HepG2 (cell line): Measurements from ENCODE around the gene C17orf58. TPM values are rescaled to one million over a fixed set of nuclear protein-coding genes. Genes with fewer than 3 reads are reported as not detected.

Source experiments
- FOXO1 ChIP-seq: sonication (generic); formaldehyde crosslinking; IDR thresholded peaks from 2 replicates; pipeline ENCODE4 v1.4.0; 2020; ENCODE audit warnings: missing genetic modification reagents
- HNRNPK ChIP-seq: fragments of 200-400 bp; formaldehyde crosslinking; IDR thresholded peaks from 2 replicates; pipeline ENCODE4 v1.6.1; 2018; ENCODE audit warnings: low read length, low read depth, moderate library complexity, mild to moderate bottlenecking; ENCODE audit not compliant: poor library complexity, severe bottlenecking
- MED1 ChIP-seq: sonication (generic); formaldehyde crosslinking; IDR thresholded peaks from 2 replicates; pipeline ENCODE4 v1.4.0; 2020; ENCODE audit warnings: missing genetic modification reagents
- MEIS1 ChIP-seq: sonication (generic); formaldehyde crosslinking; IDR thresholded peaks from 2 replicates; pipeline ENCODE4 v1.9.0; 2021; ENCODE audit warnings: mild to moderate bottlenecking, missing genetic modification reagents, moderate library complexity, borderline replicate concordance
- NFATC3 ChIP-seq: sonication (generic); formaldehyde crosslinking; IDR thresholded peaks from 2 replicates; pipeline ENCODE4 v1.5.1; 2020; ENCODE audit warnings: mild to moderate bottlenecking, missing genetic modification reagents
- NRL ChIP-seq: sonication (generic); formaldehyde crosslinking; IDR thresholded peaks from 2 replicates; pipeline ENCODE4 v1.5.0; 2020; ENCODE audit warnings: missing genetic modification reagents, mild to moderate bottlenecking, moderate library complexity, borderline replicate concordance
- PAXIP1 ChIP-seq: sonication (generic); formaldehyde crosslinking; conservative IDR thresholded peaks from 2 replicates; pipeline ENCODE4 v1.4.0; 2020; ENCODE audit warnings: mild to moderate bottlenecking, missing genetic modification reagents, moderate library complexity
- RAD51 ChIP-seq: fragments of 450-650 bp; IDR thresholded peaks from 2 replicates; pipeline ENCODE4 v1.6.1; 2016; ENCODE audit warnings: borderline replicate concordance
- SOX13 ChIP-seq, 3 experiments: fragments of 450-650 bp in 1 of 3; sonication (generic) in 1 of 3; formaldehyde crosslinking in 1 of 3; IDR thresholded peaks in 2 of 3; conservative IDR thresholded peaks in 1 of 3; 2 replicates each; pipeline versions ENCODE4 v1.5.0 to v1.6.1; 2016 to 2020; ENCODE audit warnings: antibody characterized with exemption in 1 of 3, mild to moderate bottlenecking in 1 of 3, missing compliant biosample characterization in 1 of 3, missing genetic modification reagents in 1 of 3, moderate library complexity in 1 of 3
- TFDP2 ChIP-seq: sonication (generic); formaldehyde crosslinking; IDR thresholded peaks from 2 replicates; pipeline ENCODE4 v1.4.0; 2020; ENCODE audit warnings: missing genetic modification reagents
- TOE1 ChIP-seq: sonication (generic); formaldehyde crosslinking; IDR thresholded peaks from 2 replicates; pipeline ENCODE4 v1.4.0; 2020; ENCODE audit warnings: mild to moderate bottlenecking, missing genetic modification reagents
- YEATS4 ChIP-seq: sonication (generic); formaldehyde crosslinking; IDR thresholded peaks from 2 replicates; pipeline ENCODE4 v1.4.0; 2020; ENCODE audit warnings: missing genetic modification reagents, borderline replicate concordance
- ZBTB10 ChIP-seq: sonication (generic); formaldehyde crosslinking; IDR thresholded peaks from 2 replicates; pipeline ENCODE4 v1.4.0; 2020; ENCODE audit warnings: missing genetic modification reagents, borderline replicate concordance
- ZBTB3 ChIP-seq: sonication (generic); formaldehyde crosslinking; IDR thresholded peaks from 2 replicates; pipeline ENCODE4 v1.4.0; 2020; ENCODE audit warnings: low read depth, mild to moderate bottlenecking, moderate library complexity, missing genetic modification reagents, borderline replicate concordance
- ZNF10 ChIP-seq: sonication (generic); formaldehyde crosslinking; IDR thresholded peaks from 2 replicates; pipeline ENCODE4 v1.4.0; 2020; ENCODE audit warnings: mild to moderate bottlenecking, low read depth, missing genetic modification reagents, borderline replicate concordance
- ZNF354B ChIP-seq: sonication (generic); formaldehyde crosslinking; IDR thresholded peaks from 2 replicates; pipeline ENCODE4 v1.8.0; 2022; ENCODE audit warnings: mild to moderate bottlenecking, missing genetic modification reagents
- ZNF558 ChIP-seq: sonication (generic); formaldehyde crosslinking; IDR thresholded peaks from 2 replicates; pipeline ENCODE4 v1.9.0; 2022; ENCODE audit warnings: mild to moderate bottlenecking, missing genetic modification reagents, borderline replicate concordance
- ZNF614 ChIP-seq: IDR thresholded peaks from 2 replicates; pipeline ENCODE4 v1.6.1; 2018; ENCODE audit warnings: missing biosample characterization, missing genetic modification reagents, inconsistent platforms, borderline replicate concordance
- polyA plus RNA-seq, 8 experiments: library from polyadenylated mRNA; depleted of rRNA in 3 of 8; stranded (reverse) in 7 of 8; unstranded in 1 of 8; fragments of >200 nt; fragmentation: Illumina TruSeq in 4 of 8; extraction: Trizol in 4 of 8; gene quantifications; 2 replicates each; pipeline versions ENCODE4 v1.2.1 to v1.2.3, GENCODE V29; 2011 to 2016; ENCODE audit warnings: low read depth in 4 of 8, missing spikeins in 1 of 8, mixed read lengths in 1 of 8; ENCODE audit not compliant: insufficient read depth in 1 of 8
- total RNA-seq, 5 experiments: library from RNA; depleted of rRNA; stranded (reverse); fragments of >200 nt; fragmentation: Illumina TruSeq; extraction: Trizol; gene quantifications; 2 replicates each; pipeline ENCODE4 v1.2.3, GENCODE V29; 2016; ENCODE audit warnings: low read depth in 1 of 5

The C17orf58 gene
- total and polyA plus RNA-seq, 2 of the 13 experiments (the other 11 are each of a cell fraction or from before 2014, with no cell fraction given): 15.6 to 15.8 TPM

GRCh38 chr17:68035523-68036303 lies 39.4 kb upstream of the C17orf58 start, which contains the start of gene KPNA2 (continued):
- TF ChIP-seq ZBTB10 (CRISPR knock-in tag): peak; percentile 64; the same call in 1 of the 2 replicates
- peak; percentile 75; the same call in 1 of the 2 replicates for TF ChIP-seq MED1 (CRISPR knock-in tag)
- TF ChIP-seq ZNF354B: peak; percentile 95
- peak; percentile 38; the same call in 1 of the 2 replicates for TF ChIP-seq TOE1
- peak; percentile 66; the same call in 1 of the 2 replicates for TF ChIP-seq ZBTB3
- peak; percentile 87 for TF ChIP-seq TFDP2 (CRISPR knock-in tag)
- TF ChIP-seq RAD51: no peak
- peak; percentile 31 for TF ChIP-seq FOXO1 (CRISPR knock-in tag)
- peak; percentile 94 for TF ChIP-seq YEATS4 (CRISPR knock-in tag)
- peak; percentile 97 for TF ChIP-seq NFATC3 (CRISPR knock-in tag)
- no peak for TF ChIP-seq ZNF614 (CRISPR knock-in tag)
- TF ChIP-seq NRL (CRISPR knock-in tag): peak; percentile 99
- TF ChIP-seq HNRNPK: peak; percentile 92
- TF ChIP-seq ZNF558: no peak
- peak; percentile 68 for TF ChIP-seq PAXIP1
- TF ChIP-seq SOX13 (IDR thresholded peaks at IDR 0.05): 0 out of 2 replicates have a peak, but pooled peaks have one; percentile 38
- TF ChIP-seq SOX13 (CRISPR knock-in tag; conservative IDR thresholded peaks at IDR 0.05 in 1 of 2, IDR thresholded peaks at IDR 0.05 in 1 of 2): no peak
- TF ChIP-seq ZNF10 (CRISPR knock-in tag): no peak
- TF ChIP-seq MEIS1 (CRISPR knock-in tag): no peak
